CD4-positive, alpha-beta T cell treated with Interleukin-15 for 1 hour (primary cell): ENCODE data around the gene TMCC1.
"Not testable (repeated sequence)": the region's sequence is repeated elsewhere in the genome, so short reads cannot be mapped to it uniquely, and the experiment has no call there.

Experiments
- DNase-seq: peaks from one replicate; pipeline ENCODE4 v3.0.0-alpha.2; 2020

Gene TMCC1

GRCh38 chr3:129769616-129770015, 123.9 kb downstream of the TMCC1 start:
- no peak for DNase-seq

DNA sequence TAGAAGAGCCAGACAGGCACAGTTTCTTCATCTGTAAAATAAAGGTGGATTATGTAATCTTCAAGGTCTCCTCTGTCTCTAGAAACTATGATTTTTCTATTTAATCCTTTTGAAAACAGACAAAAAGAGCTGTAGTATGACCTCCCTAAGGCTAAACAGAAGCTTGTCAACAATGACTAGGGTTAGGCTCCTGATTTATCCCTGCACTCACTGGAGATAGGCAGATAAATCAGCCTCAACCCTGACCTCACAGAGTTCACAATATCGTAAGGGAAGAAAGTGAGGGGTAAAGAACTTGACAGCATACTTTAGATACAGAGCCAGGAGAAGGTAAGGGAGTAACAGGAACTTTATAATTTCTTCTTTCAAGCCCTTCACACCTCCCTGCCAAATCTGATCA, 124.8 kb downstream of the TMCC1 start:
- DNase-seq: no peak

GRCh38 chr3:129766135-129766534, 127.4 kb downstream of the TMCC1 start:
- DNase-seq: no peak

GRCh38 chr3:129764090-129764489, 129.4 kb downstream of the TMCC1 start:
- DNase-seq: no peak

DNA sequence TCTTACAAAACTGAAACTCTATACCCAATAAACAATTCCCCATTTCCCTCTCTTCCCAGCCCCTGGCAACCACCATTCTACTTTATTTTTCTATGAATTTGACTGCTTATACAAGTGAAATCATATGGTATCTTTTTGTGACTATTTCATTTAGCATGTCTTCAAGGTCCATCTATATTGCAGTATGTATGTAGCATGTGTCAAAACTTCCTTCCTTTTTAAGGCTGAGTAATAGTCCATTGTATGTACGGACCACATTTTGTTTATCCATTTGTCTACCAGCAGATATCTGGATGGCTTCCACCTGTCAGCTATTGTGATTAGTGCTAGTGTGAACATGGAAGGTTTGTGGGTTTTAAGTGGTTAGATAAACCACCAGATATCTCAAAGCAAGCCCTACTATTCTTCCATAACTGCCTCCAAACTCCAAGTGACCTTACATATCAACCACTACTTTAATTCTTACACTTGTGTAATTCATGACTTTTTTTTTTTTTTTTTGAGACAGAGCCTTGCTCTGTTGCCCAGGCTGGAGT, 134.7 kb downstream of the TMCC1 start:
- no peak for DNase-seq

- no peak for DNase-seq
Measured at GRCh38 chr3:129758306-129758705, 135.2 kb downstream of the TMCC1 start.

DNA sequence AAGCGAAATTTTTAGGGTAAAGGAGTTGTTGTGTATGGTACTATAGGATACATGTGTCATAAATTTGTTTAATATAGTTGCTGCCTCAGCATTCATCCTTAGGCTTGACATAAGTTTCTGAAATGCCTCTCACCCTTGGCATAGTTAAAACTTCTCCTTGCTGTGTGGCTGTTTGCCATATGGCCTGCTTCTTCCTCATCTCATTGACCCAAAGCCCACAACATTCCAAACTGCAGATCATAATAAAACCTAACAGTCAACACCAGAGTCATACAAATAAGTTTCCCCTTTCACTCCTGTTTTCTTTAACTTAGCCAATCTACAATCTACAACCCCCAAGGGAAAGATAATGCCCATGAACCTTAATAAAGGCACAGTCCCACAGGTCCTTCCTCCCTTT, 136.6 kb downstream of the TMCC1 start:
- DNase-seq: no peak

DNA sequence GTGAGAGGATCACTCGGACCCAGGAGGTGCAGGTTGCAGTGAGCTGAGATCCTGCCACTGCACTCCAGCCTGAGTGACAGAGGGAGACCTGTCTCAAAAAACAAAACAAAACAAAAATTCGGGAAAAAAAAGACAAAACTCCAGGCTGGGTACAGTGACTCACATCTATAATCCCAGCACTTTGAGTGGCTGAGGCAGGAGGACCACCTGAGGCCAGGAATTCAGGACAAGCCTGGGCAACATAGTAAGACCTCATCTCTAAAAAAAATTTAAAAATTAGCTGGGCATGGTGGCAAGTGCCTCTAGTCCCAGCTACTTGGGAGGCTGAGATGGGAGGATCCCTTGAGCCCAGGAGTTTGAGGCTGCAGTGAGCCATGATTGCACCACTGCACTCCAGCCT, 142.4 kb downstream of the TMCC1 start:
- DNase-seq: not testable (repeated sequence)

DNA sequence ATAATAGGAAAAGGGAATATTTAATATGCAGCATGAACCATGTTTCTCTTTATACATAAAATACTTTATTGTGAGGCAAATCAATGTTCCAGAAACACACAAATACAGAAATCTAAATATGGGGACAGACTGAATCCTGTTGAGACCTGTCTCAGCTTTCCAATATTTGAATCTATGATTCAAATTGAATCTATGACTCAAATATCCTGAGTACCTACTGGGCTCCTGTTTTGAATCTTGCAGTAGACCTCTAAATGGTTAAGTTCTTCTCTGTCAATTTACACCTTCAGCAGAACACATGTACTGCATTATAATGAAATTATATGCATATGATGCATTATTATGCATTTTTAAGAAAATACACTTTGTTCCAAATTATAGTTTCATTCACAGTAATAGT, 143.8 kb downstream of the TMCC1 start:
- DNase-seq: no peak

DNA sequence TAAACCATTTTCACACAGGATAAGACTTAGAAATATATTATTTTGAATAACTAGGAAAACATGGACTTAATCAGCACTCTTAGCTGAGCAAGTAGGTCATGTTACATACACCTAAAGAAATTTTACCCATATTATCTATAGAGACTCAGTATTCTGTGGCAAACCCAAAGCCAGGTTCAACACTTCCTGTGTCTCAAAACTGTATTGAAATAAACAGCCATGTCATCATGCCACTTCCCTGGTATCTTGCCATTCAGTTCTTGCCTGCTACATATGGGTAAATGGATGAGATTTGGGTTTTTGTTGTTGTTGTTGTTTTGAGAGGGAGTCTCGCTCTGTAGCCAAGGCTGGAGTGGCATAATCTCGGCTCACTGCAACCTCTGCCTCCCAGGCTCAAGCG, 145.5 kb downstream of the TMCC1 start:
- DNase-seq: no peak

DNA sequence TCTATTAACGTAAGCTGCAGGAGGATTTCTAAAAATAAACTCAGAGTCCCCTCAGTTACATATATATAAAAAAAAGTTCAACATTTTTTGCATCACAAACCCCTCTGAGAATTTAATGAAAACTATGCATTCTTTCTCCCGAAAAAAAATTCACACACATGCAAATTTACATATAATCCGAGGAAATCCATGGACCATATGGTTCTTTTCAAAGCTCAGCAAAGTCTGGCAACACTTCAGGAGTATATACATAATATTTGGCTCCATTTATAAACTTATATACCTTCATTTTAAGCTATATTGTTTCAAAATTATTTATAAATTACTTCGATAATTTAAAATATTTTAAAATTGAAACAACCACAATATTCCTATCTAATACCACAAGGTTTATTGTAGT, 146.4 kb downstream of the TMCC1 start:
- DNase-seq: no peak

DNA sequence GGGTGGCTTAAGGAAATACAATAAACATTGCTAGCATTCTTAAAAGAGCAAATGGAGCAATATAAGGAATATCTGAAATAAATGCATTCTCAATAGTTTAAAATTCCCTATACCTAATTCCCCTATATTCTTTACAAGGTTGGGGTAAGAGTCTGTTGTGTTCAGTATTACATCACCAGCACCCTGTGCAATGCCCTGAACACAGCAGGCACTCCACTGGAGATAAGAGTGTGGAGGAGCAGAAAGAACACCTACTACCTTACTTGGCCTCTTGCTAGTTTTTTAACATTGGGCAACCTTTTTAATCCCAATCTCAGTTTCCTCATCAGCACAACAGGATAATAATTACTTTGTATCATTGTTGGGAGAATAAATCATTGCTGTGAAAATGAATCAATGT, 146.9 kb downstream of the TMCC1 start:
- no peak for DNase-seq

DNA sequence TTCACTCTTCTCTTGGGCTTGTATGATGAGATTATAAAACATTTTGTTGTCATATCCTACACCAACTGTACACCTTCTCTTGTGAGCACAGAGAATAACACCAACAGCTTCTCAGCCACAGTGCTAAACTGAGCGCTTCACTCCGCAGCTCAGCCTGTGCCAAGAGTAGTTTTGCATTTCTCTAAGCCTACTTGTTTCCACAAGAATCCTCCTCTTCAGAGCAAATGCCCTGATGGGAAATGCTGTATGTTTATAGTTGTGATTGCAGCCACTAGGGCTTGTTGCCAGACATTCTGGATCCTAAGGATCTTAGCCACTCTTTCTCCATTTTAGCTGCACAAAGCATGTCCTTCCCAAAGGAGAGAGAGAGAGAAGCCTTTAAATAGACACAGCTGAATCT, 148.3 kb downstream of the TMCC1 start:
- no peak for DNase-seq

- no peak for DNase-seq
Measured at GRCh38 chr3:129741794-129742193, 151.7 kb downstream of the TMCC1 start.

- no peak for DNase-seq
Measured at GRCh38 chr3:129740090-129740489, 153.4 kb downstream of the TMCC1 start.

DNA sequence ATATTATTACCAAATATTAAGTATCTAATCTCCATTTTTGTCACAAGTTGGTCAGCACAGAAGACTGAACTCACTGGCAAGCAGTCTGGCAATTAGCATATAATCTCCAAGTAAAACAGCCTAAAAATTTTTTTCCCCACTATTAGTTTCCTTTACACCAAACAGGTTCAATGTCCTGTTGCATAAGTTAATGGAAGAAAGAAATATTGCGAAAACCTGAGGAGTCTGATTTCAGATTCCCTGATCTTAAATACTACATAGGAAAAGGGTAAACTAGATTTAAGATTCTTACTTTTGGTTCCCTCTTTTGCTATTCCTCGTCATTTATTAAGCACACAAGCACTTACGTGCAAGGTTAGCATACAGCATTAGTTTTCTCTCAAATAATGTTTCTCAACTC, 153.9 kb downstream of the TMCC1 start:
- no peak for DNase-seq

DNA sequence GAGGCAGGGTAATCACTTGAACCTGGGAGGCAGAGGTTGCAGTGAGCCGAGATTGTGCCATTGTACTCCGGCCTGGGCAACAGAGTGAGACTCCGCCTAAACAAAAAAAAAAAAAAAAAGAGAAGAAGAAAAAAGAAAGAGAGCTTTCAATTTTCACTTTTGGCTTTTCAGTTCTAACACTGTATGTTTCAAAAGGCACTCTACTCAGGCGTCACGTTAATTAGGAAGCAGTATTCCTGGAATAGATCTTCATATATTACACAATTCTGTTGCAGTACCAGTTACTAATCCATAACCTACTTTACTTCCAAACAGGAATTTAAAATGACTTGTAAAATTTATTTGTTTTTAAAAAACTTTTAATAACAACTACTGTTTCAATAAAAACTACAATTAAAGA, 155.3 kb downstream of the TMCC1 start:
- no peak for DNase-seq

- no peak for DNase-seq
Measured at GRCh38 chr3:129736070-129736469, 157.4 kb downstream of the TMCC1 start.

- DNase-seq: no peak
Measured at GRCh38 chr3:129735638-129736037, 157.9 kb downstream of the TMCC1 start.

- DNase-seq: no peak
Measured at GRCh38 chr3:129734449-129734848, 159.1 kb downstream of the TMCC1 start.

DNA sequence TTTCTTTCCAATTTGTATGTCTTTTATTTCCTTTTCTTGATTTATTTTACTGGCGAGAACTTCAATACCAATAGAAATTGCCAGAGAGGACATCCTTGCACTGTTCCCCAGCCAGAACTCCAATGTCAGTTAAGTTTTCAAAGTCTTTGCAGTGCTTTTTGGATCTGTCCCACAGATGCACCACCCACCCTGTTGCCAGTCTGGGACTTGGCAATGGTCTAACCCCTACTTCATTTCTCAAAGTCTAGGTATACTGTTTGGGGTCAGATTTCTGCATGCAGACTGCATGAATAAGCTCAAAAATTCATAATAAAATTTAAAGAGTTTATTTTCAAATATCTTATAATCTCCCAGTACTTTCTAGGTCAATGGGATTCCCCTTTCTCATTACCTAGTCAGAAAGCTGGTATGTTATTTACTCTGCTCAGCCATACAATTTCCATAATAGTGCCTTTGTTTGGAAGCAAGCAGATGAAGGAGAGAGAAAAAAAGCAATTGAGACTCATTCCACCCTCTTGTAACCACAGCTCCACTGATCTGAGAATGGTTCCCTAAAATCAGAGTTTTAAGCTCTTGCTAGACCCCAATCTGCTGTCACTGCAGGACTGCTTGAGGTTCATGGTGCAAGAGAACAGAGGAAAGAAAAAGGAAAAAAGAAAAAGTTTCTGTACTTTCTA, 161.2 kb downstream of the TMCC1 start:
- DNase-seq: no peak

DNA sequence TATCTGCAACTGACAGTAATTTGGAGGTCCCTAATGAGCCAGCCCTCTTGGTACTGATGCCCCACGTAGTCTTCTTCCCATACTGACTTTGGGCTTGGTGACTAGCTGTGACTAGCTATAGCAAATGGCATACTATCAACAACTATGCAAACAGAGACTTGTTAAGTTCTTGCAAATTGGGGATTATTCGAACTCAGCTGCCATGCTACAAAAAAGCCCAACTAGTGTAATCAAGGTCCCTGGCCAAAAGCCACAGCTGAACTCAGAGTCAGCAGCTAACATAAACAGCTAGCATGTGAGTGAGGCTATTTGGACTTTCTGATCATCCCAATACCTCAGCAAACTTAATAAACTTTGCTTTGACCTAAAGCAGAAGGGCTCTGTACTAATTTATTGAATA, 165.8 kb downstream of the TMCC1 start:
- no peak for DNase-seq

DNA sequence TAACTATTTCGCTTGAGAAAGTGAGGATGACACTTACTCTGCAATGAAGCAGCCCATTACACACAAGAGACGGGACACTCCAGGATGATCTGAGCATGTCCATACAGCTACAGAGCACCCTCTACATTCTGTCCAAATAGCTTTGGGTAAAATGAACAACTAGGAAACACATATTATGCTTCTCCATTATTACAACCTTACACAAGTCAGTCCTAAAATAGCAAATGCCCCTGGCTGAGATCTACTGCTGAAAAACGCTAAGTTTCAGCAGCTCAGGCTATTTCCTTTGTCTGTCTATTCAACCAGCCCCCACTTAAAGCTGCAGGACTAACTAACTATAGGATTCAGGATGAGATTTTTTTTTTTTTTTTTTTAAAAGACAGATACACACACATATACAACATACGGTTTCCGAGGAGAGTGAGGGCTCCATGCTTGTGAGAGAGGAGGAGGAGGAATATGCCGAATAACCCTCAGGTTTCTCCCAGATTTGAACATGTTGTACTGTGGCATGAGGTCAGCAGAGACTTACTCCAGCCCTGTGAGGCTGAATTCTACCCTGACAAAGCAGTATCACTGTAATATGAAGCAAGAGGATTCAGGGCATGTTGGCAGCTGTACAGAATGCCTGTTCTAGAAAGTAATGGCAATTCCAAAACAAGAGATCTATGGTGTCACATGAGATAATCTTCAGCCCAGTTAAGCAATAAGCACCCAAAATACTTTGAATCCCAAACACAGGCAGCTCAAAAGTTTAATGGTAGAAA, 169.8 kb downstream of the TMCC1 start:
- DNase-seq: no peak

DNA sequence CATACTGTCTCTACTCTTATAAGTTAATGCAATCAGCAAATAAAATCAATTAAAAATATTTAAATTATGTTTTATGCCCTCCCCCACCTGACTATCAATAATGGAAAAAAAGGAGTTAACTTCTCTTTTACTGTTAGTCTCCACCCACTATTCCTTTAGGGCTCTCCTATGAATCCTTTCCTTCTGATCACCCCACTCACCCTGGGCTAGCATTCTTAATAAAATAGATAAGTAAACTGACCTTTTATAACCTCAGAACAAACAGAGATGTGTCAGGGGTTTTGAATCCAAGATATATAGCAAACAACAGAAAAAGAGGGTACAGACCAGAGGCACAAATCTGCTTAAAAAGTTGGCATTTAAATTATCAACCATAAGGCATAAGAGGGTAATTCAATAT, 171.0 kb downstream of the TMCC1 start:
- no peak for DNase-seq

GRCh38 chr3:129718201-129718600, 175.3 kb downstream of the TMCC1 start:
- no peak for DNase-seq
